NCI-H460 (cell line): Measurements from ENCODE around the gene PHACTR3. TPM values are rescaled to one million over a fixed set of nuclear protein-coding genes. Genes with fewer than 3 reads are reported as not detected.
A peak's percentile ranks its signal among the peaks of the same experiment; 100 is the strongest.

Experiments
- DNase-seq: peaks from one replicate; pipeline ENCODE4 v3.0.0-alpha.2; 2016; ENCODE audit warnings: low read depth; ENCODE audit errors: extremely low read depth
- total RNA-seq: library from RNA; depleted of rRNA; stranded (reverse); fragments of >200 nt; shearing (Covaris generic); gene quantifications from 2 replicates; pipeline ENCODE4 v1.2.3, GENCODE V29; 2014

The PHACTR3 gene
- total RNA-seq, 1 experiment from 2014 or later = not detected

DNA sequence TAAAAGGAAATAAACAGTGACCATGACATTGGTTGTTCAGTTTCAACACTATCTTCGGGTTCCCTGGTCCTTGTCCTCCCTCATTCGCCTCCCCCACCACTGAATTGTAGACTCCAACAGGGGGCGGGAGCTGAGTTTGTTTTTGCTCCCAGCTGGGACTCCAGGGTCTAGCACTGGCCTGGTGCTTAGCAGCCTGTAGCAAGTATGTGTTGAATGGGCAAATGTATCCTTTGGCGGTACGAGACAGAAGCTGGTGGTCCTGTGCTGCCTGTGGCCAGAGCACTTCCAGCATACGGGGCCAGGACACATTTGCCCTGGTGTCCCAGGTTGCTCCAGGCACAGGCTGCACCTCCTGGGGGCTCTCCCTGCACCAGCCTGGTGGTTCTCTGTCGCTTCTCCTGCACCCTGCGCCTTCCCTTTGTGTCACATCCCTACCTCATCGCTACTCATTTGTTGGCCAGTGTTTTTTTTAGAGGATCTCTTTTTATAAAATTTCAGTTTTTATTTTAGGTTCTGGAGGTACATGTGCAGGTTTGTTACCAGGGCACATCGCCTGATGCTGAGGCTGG lies 40.1 kb downstream of the PHACTR3 start:
- DNase-seq = no peak

DNA sequence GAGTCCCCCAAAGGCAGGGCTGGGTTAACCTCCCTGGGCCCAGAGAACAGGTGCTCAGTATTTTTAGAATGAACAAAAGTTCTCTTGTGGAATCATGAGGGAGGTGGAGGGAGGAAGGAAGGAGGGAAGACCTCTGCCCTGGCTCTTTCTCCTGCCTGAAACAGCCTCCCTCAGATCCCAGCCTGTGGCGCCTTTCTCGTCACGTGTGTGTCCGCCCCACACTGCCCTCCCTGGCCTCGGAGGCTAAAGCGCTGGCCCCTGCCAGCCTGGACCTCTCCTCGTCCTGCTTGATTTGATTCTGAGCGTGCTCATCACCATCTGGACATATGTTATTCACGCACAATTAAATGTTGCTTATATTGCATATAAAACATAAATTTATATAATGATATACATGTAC lies 40.9 kb downstream of the PHACTR3 start:
- no peak for DNase-seq

DNA sequence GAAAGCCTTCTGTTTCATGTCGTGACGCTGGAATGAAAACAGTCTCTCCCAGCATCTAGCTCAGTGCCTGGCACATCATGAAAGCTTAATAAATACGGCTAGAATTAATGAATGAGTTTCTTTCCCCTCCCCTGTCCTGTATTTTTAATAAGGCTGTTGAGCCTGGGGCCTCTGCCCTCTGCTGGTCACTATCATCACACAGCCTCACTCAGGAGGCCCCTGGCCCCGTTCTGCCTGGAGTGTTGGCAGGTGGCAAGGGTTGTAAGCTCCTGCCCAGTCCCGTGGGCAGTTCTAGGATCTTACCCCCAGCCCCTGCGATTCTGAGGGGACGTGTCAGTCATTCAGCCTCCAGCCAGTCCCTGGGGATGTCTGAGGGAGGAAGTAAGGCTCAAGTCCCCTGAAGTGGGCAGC lies 41.4 kb downstream of the PHACTR3 start:
- no peak for DNase-seq

DNA sequence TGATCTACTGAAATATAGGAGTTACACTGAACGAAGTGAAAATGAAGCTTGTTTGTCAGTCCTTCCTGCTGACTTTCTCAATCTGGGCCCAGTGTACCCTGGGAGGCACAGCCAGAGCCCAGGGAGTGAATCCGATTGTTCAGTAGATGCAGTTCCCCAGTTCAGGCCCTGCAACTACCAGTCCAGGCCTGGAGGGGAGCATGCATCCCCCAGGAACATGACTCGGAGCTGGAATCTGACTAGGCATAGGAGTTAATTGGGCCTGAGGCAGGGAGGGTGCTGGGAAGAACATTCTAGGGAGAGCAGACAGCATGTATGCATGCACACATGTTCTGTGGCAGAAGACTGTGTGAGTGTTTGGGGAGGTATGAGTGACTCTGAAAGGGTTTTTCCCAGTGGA lies 42.1 kb downstream of the PHACTR3 start:
- DNase-seq = no peak

DNA sequence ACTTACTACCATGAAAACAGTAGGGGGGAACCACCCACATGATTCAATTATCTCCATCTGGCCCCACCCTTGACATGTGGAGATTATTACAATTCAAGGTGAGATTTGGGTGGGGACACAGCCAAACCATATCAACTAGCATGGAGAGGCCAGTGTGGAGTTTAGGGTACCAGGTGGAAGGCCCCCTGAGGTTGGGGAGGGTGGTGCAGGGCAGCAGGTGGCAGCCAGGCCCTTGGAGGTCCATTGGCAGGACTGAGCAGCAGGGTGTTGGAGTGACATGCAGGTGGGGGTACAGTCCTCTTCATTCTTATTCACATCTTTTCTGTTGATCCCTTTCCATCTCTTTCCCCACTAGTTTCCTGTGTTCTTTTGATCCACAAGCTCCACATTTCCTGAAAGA lies 42.9 kb downstream of the PHACTR3 start:
- no peak for DNase-seq

DNA sequence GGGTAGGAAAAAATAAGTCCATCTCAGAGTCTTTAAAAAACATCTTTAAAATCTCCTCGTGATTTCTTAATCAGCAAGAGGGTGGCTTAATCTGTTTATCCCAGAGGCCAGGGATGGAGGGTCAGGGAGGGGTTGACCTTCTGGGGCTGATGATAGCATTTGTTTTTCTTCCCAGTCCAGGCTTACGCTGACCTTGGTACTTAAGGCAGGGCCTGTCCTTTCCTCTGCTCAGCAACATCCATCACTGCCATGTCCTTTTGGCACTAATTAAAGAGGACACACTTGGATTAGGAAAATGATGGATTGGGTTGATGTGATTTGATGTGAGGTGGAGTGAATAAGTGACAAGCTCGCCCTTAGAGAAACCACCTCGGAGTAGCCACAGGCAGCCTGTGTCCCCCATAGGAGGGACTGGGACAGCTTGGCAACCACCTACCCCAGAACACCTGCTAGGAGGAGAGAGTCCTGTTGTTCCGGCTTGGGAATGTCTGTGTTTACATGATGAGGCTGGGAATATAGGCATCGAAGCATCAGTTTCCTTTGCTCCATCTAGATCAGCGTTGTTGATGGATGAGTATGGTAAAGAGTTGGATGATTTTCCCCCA lies 44.2 kb downstream of the PHACTR3 start:
- no peak for DNase-seq

DNA sequence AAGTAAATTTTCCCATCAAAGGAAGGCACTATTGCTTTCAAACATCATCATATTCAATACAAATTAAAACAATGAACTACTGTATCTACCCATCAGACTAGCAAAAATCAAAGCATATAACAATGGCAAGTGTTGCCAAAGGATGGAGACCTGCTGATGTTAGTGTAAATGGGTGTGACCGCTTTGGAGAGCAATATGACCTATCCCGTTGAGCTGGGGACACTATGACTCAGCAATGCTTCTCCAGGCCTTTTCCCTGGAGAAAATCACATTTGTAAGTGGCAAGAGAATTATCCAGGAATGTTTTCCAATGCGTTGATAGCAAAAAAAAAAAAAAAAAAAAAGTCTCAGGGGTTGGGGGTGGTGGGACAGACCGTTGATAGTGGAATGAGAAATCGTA lies 46.1 kb downstream of the PHACTR3 start:
- peak; percentile 64 for DNase-seq

DNA sequence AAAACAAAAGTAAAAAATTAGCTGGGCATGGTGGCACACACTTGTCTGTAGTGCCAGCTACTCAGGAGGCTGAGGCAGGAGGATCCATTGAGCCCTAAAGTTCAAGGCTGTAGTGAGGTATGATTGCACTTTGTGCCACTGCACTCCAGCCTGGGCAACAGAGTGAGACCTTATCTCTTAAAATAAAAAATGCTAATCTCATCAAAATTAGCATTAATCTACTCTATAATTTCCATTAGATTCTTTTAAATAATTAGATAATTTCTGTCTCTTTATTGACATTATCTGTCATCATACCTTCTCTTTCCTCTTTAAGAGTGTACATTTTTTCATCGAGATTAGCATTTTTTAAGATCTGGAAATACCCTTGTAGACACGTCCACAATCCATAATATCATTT lies 48.0 kb downstream of the PHACTR3 start:
- DNase-seq = no peak

DNA sequence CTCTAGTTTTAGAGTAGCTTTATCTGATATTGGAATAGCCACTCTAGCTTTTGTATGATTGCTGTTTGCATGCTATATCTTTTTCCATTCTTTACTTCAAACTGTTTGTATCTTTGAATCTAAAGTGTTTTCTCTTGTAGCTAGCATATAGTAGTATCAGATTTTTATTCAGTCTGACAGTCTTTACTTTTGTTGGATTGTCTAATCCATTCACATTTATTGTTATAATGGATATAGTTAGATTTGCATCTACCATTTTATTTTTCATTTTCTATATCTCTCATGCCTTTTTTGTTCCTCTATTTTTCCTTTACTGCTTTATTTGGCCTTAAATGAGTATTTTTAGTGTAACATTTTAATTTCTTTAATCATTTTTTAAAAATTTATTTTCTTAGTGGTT lies 52.1 kb downstream of the PHACTR3 start:
- DNase-seq = no peak

DNA sequence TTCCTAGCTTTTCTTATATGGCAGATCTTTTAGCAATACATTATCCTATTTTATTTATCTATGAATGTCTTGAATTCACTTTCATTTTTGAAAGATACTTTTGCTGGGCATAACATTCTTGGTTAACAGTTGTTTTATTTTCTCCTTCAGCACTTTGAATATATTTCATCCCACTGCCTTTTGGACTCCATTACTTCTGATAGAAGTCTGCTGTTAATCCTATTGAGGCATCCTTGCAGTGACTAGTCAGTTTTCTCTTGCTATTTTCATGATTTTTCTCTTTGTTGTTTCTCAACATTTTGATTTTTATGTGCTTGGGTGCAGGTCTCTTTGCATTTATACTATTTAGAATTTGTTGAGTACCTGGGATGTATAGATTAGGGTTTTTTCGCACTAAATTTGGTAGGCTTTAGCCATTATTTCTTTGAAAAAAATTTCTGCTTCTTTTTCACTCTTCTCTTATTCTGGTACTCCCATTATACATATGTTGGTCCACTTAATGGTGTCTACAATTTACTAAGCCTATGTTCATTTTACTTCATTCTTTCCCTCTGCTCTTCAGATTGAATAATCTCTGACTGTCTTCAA lies 53.2 kb downstream of the PHACTR3 start:
- DNase-seq = no peak

DNA sequence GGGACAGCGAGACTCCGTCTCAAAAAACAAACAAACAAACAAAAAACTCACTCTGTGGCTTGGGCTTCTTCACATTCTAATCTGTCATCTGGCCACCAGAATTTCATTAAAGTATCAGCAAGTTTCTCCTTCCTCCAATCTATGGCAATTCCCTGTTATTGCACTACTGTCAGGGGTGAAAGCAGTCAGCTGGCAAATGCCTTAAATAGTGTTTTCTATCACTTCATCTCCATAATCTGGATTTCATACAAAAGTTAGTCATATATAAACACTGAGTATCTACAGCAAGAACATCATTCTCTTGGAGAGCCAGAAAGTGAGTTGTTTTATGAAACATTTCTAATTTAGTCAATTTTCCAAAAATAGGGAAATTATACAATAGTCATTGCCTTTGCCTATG lies 56.1 kb downstream of the PHACTR3 start:
- no peak for DNase-seq

DNA sequence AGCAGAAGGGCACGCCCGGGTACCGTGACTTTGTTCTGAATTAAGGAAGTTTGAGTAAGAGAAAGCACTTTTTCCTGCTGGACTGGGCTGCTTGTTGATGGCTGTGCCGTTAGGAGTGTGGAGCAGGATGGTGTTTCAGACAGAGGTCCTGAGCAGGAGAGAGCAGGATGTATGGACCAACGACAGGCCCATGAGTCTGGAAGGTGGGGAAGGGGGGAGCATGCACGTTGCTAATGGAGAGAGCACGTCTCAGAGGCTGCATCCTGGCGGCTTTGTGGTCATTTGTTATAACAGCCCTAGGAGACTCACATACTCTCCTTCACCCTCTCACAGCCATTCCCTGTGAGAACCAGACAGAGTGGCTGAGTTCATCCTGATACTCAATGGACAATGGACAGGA lies 56.8 kb downstream of the PHACTR3 start:
- no peak for DNase-seq

DNA sequence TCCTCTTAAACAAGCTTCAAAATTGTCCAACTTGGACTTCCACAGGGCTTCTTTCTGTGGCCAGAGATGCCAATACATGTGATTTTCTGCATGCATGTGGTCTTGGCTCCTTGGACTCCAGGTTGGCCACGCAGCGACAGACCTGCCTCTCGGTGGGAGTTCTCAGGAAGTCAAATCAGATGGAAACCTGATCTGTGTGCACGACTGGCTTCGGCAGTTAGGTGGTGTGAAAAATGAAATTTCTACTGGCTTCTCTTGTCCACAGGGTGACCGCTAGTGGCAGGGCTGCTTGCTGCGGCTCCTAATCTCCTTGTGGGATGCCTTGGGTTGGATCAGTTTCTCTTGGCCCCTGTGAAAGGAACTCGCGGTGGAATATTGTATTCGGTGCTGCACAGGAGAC lies 57.3 kb downstream of the PHACTR3 start:
- no peak for DNase-seq

DNA sequence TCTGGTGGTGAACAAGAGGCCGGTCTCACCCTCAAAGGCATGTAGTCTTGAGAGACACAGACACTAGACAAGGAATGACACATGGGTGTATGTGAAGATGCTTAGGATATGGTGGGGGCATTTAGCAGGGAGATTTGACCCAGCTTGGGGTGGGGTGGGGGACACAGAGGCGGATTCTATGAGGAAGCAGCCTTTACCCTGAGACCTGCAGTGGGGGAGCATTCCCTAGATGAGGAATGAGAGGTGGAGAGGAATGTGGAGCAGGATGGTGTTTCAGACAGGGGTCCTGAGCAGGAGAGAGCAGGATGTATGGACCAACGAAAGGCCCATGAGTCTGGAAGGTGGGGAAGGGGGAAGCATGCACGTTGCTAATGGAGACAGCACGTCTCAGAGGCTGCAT lies 57.8 kb downstream of the PHACTR3 start:
- no peak for DNase-seq

DNA sequence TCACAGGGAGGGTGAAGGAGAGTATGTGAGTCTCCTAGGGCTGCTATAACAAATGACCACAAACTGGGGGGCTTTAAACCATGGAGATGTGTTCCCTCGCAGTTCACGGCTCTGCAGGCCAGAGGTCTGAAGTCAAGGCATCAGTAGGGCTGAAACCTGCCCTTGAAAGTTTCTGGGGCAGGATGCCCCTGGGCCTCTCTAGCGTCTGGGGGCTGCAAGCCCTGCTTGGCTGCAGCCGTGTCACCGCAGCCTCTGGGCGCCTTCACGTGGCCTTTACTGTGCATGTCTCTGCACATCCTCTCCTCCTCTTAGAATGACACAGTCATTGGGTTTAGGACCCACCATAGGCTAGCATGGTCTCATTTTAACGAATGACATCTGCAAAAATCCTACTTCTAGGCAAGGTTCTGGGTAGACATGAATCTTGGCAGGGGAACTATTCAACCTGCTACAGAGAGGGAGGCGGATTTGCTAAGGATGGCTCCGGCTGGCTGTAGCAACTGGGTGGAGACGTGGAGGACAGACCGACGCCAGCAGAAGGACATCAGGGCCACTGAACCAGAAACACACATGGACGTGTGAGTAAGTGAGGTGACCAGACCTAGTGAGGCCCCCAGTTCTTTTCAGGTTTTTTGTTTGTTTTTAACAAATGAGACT lies 58.6 kb downstream of the PHACTR3 start:
- DNase-seq = no peak

DNA sequence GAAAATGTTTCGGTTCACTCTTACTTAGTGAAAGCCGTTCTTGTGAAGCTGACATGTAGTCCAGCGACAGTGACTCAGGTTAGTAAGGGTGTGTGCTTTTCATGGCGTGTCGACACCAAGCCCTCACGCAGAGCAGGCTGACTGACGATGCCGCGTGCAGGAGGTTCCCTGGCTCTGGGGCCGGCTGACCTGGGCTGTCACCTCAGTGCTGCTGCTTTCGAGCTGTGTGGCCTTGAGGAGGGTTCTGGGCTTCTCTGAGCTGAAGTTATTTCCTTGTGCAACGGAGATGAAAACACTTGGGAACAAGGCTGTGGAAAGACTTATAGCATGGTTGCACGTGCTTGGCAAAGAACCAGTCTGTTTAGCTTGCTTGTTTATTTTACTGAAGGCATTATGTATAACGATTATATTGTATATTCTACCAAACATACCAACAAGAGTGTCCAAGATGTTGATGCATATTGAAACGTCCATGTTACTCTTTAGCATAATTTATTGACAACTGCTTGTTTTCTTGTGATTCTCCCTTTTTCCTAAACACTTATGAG lies 59.2 kb downstream of the PHACTR3 start:
- no peak for DNase-seq

DNA sequence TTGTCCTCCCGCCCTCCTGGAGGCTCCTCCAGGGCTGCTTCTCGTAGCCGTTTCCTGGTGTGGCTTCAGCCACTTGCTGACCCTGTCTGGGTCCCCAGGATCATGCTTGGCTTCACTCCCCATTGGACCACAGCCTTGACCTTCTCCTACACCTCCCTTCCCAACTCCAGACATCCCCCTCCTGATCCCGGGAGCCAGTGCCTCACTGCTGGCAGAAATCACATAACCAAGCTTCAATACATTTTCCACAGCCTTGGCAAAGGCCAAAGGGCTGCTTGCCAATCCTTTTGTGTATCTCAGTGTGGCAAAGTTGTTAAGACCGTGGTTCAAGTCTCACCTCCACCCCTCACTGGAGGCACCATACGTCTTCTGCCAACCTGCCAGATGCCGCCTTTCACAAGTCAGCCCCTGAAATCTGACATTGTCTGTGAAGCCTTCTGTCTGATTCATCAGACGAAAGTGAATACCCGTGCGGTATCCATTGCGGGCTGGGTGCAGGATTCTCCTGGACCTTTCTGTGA lies 60.1 kb downstream of the PHACTR3 start:
- no peak for DNase-seq

DNA sequence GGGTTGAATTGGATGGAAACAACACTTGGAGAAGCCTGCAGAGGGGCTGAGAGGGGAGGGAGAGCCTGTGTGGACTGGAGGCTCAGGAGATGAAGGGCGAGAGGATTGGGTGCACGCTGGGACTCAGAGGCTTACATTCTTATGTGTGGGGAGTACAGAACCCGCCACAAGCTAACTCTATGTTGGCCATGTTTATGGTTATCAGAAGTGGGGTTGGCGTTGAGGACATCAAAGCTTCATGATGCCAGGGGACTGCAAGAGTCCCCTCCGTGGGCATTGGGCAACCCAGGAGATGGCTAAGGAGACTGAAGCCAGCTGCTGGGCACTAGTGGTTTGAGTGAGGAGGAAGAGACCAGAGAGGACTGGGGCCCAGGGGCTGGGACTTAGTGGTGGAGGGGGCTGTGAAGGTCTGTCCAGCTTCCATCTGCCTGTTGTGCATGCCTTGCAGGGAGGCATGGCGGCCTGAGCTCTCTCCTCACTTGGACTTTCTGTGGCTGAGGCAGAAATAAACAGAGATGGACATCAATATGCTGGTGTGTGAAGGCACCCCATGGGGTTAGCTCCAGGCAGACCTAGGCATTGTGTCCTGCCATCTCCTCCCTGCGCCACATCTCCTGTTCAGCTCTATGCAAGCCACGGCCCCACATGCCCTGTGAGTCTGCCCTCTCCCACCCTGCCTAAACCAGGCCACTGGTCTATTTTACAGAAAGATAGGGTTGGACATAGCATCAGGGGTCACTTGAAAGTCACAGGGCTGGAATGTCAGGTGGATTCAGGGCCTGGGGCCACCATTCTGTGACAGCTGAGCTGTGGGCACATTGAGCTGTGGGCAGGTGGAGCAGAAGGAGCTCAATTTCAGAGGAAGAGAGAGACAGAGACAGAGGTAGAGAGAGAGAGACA lies 61.6 kb downstream of the PHACTR3 start:
- no peak for DNase-seq

DNA sequence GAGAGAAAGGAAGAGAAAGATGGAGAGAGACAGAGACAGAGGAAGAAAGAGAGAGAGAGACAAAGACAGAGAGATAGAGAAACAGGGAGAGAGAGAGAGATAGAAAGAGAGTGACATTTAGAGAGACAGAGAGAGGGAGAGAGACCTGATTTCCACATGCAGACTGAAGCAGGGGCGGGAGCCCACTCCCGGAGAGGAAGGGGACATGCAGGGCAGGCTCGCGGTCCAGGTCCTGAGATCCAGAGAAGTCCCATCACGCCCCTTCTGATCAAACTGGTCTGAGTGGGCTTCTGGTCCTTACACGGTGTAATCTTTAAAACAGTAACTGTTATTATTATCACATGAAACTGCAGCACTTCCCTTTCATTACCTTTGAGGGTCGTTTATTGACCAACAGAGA lies 62.2 kb downstream of the PHACTR3 start:
- no peak for DNase-seq

DNA sequence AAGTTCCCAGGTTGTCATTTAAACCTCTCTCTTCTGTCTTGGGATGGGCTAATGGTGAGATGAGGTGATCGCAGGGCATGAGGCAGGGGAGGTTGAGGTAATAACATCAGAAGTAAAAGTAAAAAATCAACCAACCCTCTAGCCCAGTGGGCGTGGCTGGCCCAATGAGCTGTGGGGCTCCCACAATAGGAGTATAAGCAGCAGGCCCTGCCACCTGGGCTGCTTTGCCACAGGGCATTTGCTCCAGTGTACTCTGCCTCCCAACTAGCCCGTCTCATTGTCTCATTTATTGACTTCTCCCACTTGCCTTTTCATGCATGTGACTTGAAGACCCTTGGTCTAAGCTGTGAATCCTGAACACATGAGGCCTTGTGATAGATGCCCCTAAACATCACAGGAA lies 62.8 kb downstream of the PHACTR3 start:
- DNase-seq = no peak
